Glutamatergic neuron (in vitro differentiated cells): ENCODE data around the gene INPP5J. TPM values are rescaled to one million over a fixed set of nuclear protein-coding genes. Genes with fewer than 3 reads are reported as not detected.
A peak's percentile ranks its signal among the peaks of the same experiment; 100 is the strongest.

Source experiments
- DNase-seq: peaks from one replicate; pipeline ENCODE4 v3.0.0; 2022
- H3K27ac Mint-ChIP-seq: one replicate; pipeline ENCODE4 v1.8.0; 2020; ENCODE audit warnings: mild to moderate bottlenecking, mixed read lengths, inconsistent platforms; ENCODE audit not compliant: unreplicated experiment
- H3K27me3 Mint-ChIP-seq: one replicate; pipeline ENCODE4 v1.8.0; 2020; ENCODE audit warnings: mild to moderate bottlenecking, moderate library complexity, mixed read lengths, inconsistent platforms; ENCODE audit not compliant: unreplicated experiment
- H3K36me3 Mint-ChIP-seq: one replicate; pipeline ENCODE4 v1.8.0; 2020; ENCODE audit warnings: mild to moderate bottlenecking, mixed read lengths, inconsistent platforms; ENCODE audit not compliant: unreplicated experiment
- H3K4me1 Mint-ChIP-seq: one replicate; pipeline ENCODE4 v1.8.0; 2020; ENCODE audit warnings: mild to moderate bottlenecking, low read depth, mixed read lengths, inconsistent platforms; ENCODE audit not compliant: unreplicated experiment
- H3K4me3 Mint-ChIP-seq: one replicate; pipeline ENCODE4 v1.8.0; 2020; ENCODE audit warnings: mild to moderate bottlenecking, mixed read lengths, inconsistent platforms; ENCODE audit not compliant: unreplicated experiment
- H3K9me3 Mint-ChIP-seq: one replicate; pipeline ENCODE4 v1.8.0; 2020; ENCODE audit warnings: mild to moderate bottlenecking, moderate library complexity, mixed read lengths, inconsistent platforms; ENCODE audit not compliant: unreplicated experiment
- CTCF ChIP-seq: fragments of 200-600 bp; sonication (generic); IDR thresholded peaks from one replicate; pipeline ENCODE4 v1.5.0; 2021; ENCODE audit not compliant: partially characterized antibody, unreplicated experiment
- total RNA-seq: library from RNA; stranded (reverse); fragmentation: NEBNext Ultra II Directional; extraction: Animal tissue kit (Norgen Biotek cat#: 25700); gene quantifications from one replicate; pipeline ENCODE4 v1.2.1, GENCODE V29; 2021; ENCODE audit not compliant: unreplicated experiment

Gene INPP5J
- total RNA-seq, 1 donor from 2014 or later, result 15.4 TPM

- Mint-ChIP-seq H3K4me1 (peaks cover 3% of the 10 kb centered on the region), H3K27ac (no peak overlapping the region)
Observed at GRCh38 chr22:31103899-31104694, 18.7 kb upstream of the INPP5J start.

GRCh38 chr22:31104869-31105268, 17.9 kb upstream of the INPP5J start:
- peak; percentile 73 for DNase-seq
- H3K27ac Mint-ChIP-seq, result no peak overlapping the region
- no peak overlapping the region for H3K4me3 Mint-ChIP-seq
- peaks cover 15% of the 10 kb centered on the region for H3K27me3 Mint-ChIP-seq
- peak; percentile 70 for TF ChIP-seq CTCF
- peaks cover 9% of the 10 kb centered on the region for H3K9me3 Mint-ChIP-seq
- H3K4me1 Mint-ChIP-seq, result peaks cover 3% of the 10 kb centered on the region
- H3K36me3 Mint-ChIP-seq, result no peaks in the 10 kb centered on the region

More at GRCh38 chr22:31103899-31104694, 18.7 kb upstream of the INPP5J start:
- Mint-ChIP-seq H3K27me3 (peaks cover 15% of the 10 kb centered on the region), H3K9me3 (peaks cover 9% of the 10 kb centered on the region), H3K4me3 (no peak overlapping the region), H3K36me3 (no peaks in the 10 kb centered on the region)
- DNase-seq, result no peak
- TF ChIP-seq CTCF, result no peak

GRCh38 chr22:31105282-31105929, 17.4 kb upstream of the INPP5J start:
- no peaks in the 10 kb centered on the region for H3K36me3 Mint-ChIP-seq
- DNase-seq, result no peak
- H3K4me1 Mint-ChIP-seq, result peaks cover 3% of the 10 kb centered on the region
- peaks cover 9% of the 10 kb centered on the region for H3K9me3 Mint-ChIP-seq
- peak overlapping the region; percentile 59 for H3K4me3 Mint-ChIP-seq
- H3K27me3 Mint-ChIP-seq, result peaks cover 15% of the 10 kb centered on the region
- no peak overlapping the region for H3K27ac Mint-ChIP-seq
- no peak for TF ChIP-seq CTCF

GRCh38 chr22:31106001-31106571, 16.7 kb upstream of the INPP5J start:
- H3K27ac Mint-ChIP-seq, result no peak overlapping the region
- TF ChIP-seq CTCF, result no peak
- peaks cover 9% of the 10 kb centered on the region for H3K9me3 Mint-ChIP-seq
- peak overlapping the region; percentile 91 for H3K4me3 Mint-ChIP-seq
- H3K36me3 Mint-ChIP-seq, result no peaks in the 10 kb centered on the region
- peaks cover 15% of the 10 kb centered on the region for H3K27me3 Mint-ChIP-seq
- peaks cover 3% of the 10 kb centered on the region for H3K4me1 Mint-ChIP-seq
- DNase-seq, result no peak
